ENCODE data around the gene SKA2. TPM values are rescaled to one million over a fixed set of nuclear protein-coding genes. Genes with fewer than 3 reads are reported as not detected.

The SKA2 gene
- total and polyA plus RNA-seq, 2 experiments from 2014 or later, result 50.5 to 140 TPM

GRCh38 chr17:59108400-59109102 is 46.4 kb downstream of the SKA2 start:
- Histone ChIP-seq H3K4me3 (peak overlapping the region; percentile 96; the same call in 1 of the 2 replicates), H3K27me3 (ENCODE audit: insufficient read depth) (no peaks in the 10 kb centered on the region), H3K4me1 (ENCODE audit: insufficient read depth) (peaks cover 5% of the 10 kb centered on the region; the same call in 1 of the 2 replicates), H4K20me1 (replicated peaks; ENCODE audit: insufficient read depth) (peaks cover 24% of the 10 kb centered on the region), H3K36me3 (ENCODE audit: insufficient read depth) (peaks cover 15% of the 10 kb centered on the region), H3K27ac (ENCODE audit: low read depth) (no peak overlapping the region), H3F3A (replicated peaks; ENCODE audit: low read depth) (peaks cover 10% of the 10 kb centered on the region), H3K79me2 (replicated peaks; ENCODE audit: insufficient read depth) (peaks cover 29% of the 10 kb centered on the region), H3K9me2 (ENCODE audit: insufficient read depth) (no peaks in the 10 kb centered on the region), H3K4me2 (no peak overlapping the region), H2AFZ (no peak overlapping the region)
- H3K36me3 Mint-ChIP-seq (ENCODE audit: low read depth), result peaks cover 28% of the 10 kb centered on the region
- H3K9me3 Mint-ChIP-seq, result no peaks in the 10 kb centered on the region
- peaks cover 12% of the 10 kb centered on the region for H3K27me3 Mint-ChIP-seq (ENCODE audit: insufficient read depth, low read depth, poor library complexity)
- TF ChIP-seq ETS1 (IDR thresholded peaks at IDR 0.05) (no peak), NANOG (IDR thresholded peaks at IDR 0.05; ENCODE audit: borderline replicate concordance) (no peak), CTCF (conservative IDR thresholded peaks at IDR 0.05; ENCODE audit: low read depth in 2 of 2) (no peak), ZNF114 (CRISPR knock-in tag; IDR thresholded peaks at IDR 0.05) (no peak), EZH2phosphoT487 (IDR thresholded peaks at IDR 0.05; ENCODE audit: unreplicated experiment) (no peak), POLR2AphosphoS5 (IDR thresholded peaks at IDR 0.05; ENCODE audit: low read depth) (no peak), CREB1 (CRISPR knock-in tag; IDR thresholded peaks at IDR 0.05; ENCODE audit: low read depth) (no peak), REST (IDR thresholded peaks at IDR 0.05; ENCODE audit: unreplicated experiment) (no peak), EZH2 (IDR thresholded peaks at IDR 0.05; ENCODE audit: low read depth, unreplicated experiment) (no peak), JUNB (IDR thresholded peaks at IDR 0.05; ENCODE audit: unreplicated experiment) (no peak), ZNF462 (CRISPR knock-in tag; IDR thresholded peaks at IDR 0.05) (no peak), STAT1 (IDR thresholded peaks at IDR 0.05; ENCODE audit: unreplicated experiment) (no peak)
- ATAC-seq (no peak), DNase-seq (ENCODE audit: low spot score) (no peak)
- H3K27ac Mint-ChIP-seq, result no peak overlapping the region
- H3K4me3 Mint-ChIP-seq, result peak overlapping the region; percentile 46; the same call in 2 of the 3 replicates
- H3K4me1 Mint-ChIP-seq, result peaks cover 7% of the 10 kb centered on the region; the same call in 2 of the 3 replicates

All from GM23338 (cell line).